ENCODE data around the gene MARCKSL1. TPM values are rescaled to one million over a fixed set of nuclear protein-coding genes. Genes with fewer than 3 reads are reported as not detected.

MARCKSL1 gene
- total and polyA plus RNA-seq, 2 of the 8 experiments (the other 6 are each of a cell fraction or from before 2014, with no cell fraction given) = 536 to 558 TPM

GRCh38 chr1:32358435-32358834 lies 22.4 kb upstream of the MARCKSL1 start:
- no peak for FAIRE-seq
- POLR2A ChIA-PET (ENCODE audit: partially characterized antibody) = interaction anchor here (0.6 to 6.8 kb wide), 10 partner anchors 9 to 667 kb away, joined by 3 to 68 read pairs (median 4); partner anchors contain the start of gene BSDC1

More at GRCh38 chr1:32358435-32358834, 22.4 kb upstream of the MARCKSL1 start:
- no peak overlapping the region for H3K4ac ChIP-seq (replicated peaks; ENCODE audit: insufficient read length, low read depth, low read length)
- H3K79me2 ChIP-seq (ENCODE audit: control insufficient read depth in 1 of 2, insufficient read depth in 2 of 2, low read length in 2 of 2) = no peaks in the 10 kb centered on the region
- H2BK120ac ChIP-seq (replicated peaks; ENCODE audit: low read depth, low read length) = no peak overlapping the region
- no peak overlapping the region for H4K8ac ChIP-seq (ENCODE audit: extremely low read depth, insufficient read depth, low read length)
- no peak for DNase-seq (ENCODE audit: low read depth in 1 of 2, low spot score in 2 of 2)
- H3K4me2 ChIP-seq (ENCODE audit: insufficient read depth in 1 of 2, low read depth in 2 of 2, low read length in 2 of 2) = no peak overlapping the region
- H2BK12ac ChIP-seq (ENCODE audit: low read depth, low read length) = no peak overlapping the region
- H3K23me2 ChIP-seq (ENCODE audit: low read depth, low read length) = peaks cover 9% of the 10 kb centered on the region; the same call in 1 of the 2 replicates
- no peak overlapping the region for H3K18ac ChIP-seq (ENCODE audit: extremely low read depth, low read length)
- H3K9me3 ChIP-seq (ENCODE audit: insufficient read depth in 2 of 2, low read depth in 1 of 2, low read length in 1 of 2) = no peaks in the 10 kb centered on the region; a peak in 1 of 4 replicates
- no peak overlapping the region for H2AK5ac ChIP-seq (ENCODE audit: low read depth, low read length)
- no peak overlapping the region for H2BK5ac ChIP-seq (ENCODE audit: low read depth, low read length)
- no peak overlapping the region for H3K14ac ChIP-seq (ENCODE audit: insufficient read length)
- H3K27ac ChIP-seq (ENCODE audit: low read depth, low read length) = no peak overlapping the region
- H4K5ac ChIP-seq (ENCODE audit: insufficient read length, low read depth, low read length) = no peak overlapping the region
- no peak overlapping the region for H4K91ac ChIP-seq (replicated peaks; ENCODE audit: insufficient read length, low read length)
- peaks cover 0 to 2% of the 10 kb centered on the region in 2 experiments for H4K20me1 ChIP-seq (replicated peaks in 1 of 2; ENCODE audit: control insufficient read depth in 1 of 2, insufficient read depth in 2 of 2, low read length in 2 of 2)
- no peaks in the 10 kb centered on the region for H3K79me1 ChIP-seq (ENCODE audit: low read depth, low read length)
- no peak overlapping the region for H3K4me3 ChIP-seq (ENCODE audit: extremely low read depth in 1 of 4, insufficient read depth in 2 of 4, low read depth in 3 of 4, low read length in 4 of 4)
- WGBS, 2 experiments (ENCODE audit: extremely low coverage in 1 of 2, insufficient coverage in 1 of 2, insufficient read length in 1 of 2, insufficient replicate concordance in 2 of 2, low coverage in 1 of 2, low lambda C conversion rate in 2 of 2, missing lambda C conversion rate in 1 of 2) = 78% methylated on average over 3 of the region's 3 CpGs; no CpG with 5 or more reads in 1 of the 2 experiments
- no peak overlapping the region for H2AFZ ChIP-seq (ENCODE audit: low read length)
- peaks cover 0 to 5% (median 3%) of the 10 kb centered on the region in 4 experiments; a peak in 6 of 7 replicates for H3K4me1 ChIP-seq (replicated peaks in 1 of 4; ENCODE audit: control insufficient read depth in 3 of 4, insufficient read depth in 4 of 4, low read length in 3 of 4)
- no peak overlapping the region for H3K56ac ChIP-seq (replicated peaks; ENCODE audit: insufficient read length, low read depth, low read length)
- peaks cover 3 to 24% (median 14%) of the 10 kb centered on the region in 4 experiments for H3K27me3 ChIP-seq (replicated peaks in 1 of 4; ENCODE audit: control insufficient read depth in 3 of 4, extremely low read depth in 1 of 4, insufficient read depth in 3 of 4, low read length in 3 of 4)
- H3K36me3 ChIP-seq (ENCODE audit: control insufficient read depth in 2 of 4, insufficient read depth in 4 of 4, low read length in 3 of 4) = peaks cover 0 to 3% (median under 1%) of the 10 kb centered on the region in 4 experiments; a peak in 1 of 8 replicates
- CTCF ChIA-PET (ENCODE audit: partially characterized antibody) = no interaction called here
- no peak overlapping the region for H3K9ac ChIP-seq (replicated peaks in 1 of 4; ENCODE audit: extremely low read depth in 1 of 4, low read depth in 3 of 4, low read length in 3 of 4)
- no peak overlapping the region for H2BK20ac ChIP-seq (ENCODE audit: low read length)
- H3K23ac ChIP-seq (ENCODE audit: insufficient read length) = no peak overlapping the region
- no peak overlapping the region for H2BK15ac ChIP-seq (ENCODE audit: low read length)
- TF ChIP-seq SUZ12 (IDR thresholded peaks at IDR 0.05; ENCODE audit: low read length) (no peak), TEAD4 (IDR thresholded peaks at IDR 0.05; ENCODE audit: low read depth, low read length) (no peak), SIRT6 (IDR thresholded peaks at IDR 0.05; ENCODE audit: low read length) (no peak), CREB1 (IDR thresholded peaks at IDR 0.05) (no peak), CBX8 (IDR thresholded peaks at IDR 0.05; ENCODE audit: borderline replicate concordance, low read depth, low read length) (no peak)

Measured in H1 (cell line).